HEK293 (cell line): ENCODE results near the gene SRSF2.

ENCODE experiments used
- MZF1 ChIP-seq: fragments of 450-650 bp; formaldehyde crosslinking; IDR thresholded peaks from 2 replicates; pipeline ENCODE4 v1.5.1; 2017; ENCODE audit warnings: missing biosample characterization, missing genetic modification characterization, borderline replicate concordance
- TCF7L2 ChIP-seq: IDR thresholded peaks from 2 replicates; pipeline ENCODE4 v1.6.1; 2011; ENCODE audit warnings: low read depth, mild to moderate bottlenecking, inconsistent platforms, low read length, moderate library complexity, borderline replicate concordance
- ZFP37 ChIP-seq: fragments of 450-650 bp; formaldehyde crosslinking; IDR thresholded peaks from 2 replicates; pipeline ENCODE4 v1.5.1; 2016; ENCODE audit warnings: missing biosample characterization, missing genetic modification characterization
- ZNF121 ChIP-seq: fragments of 450-650 bp; formaldehyde crosslinking; IDR thresholded peaks from 2 replicates; pipeline ENCODE4 v1.5.1; 2016; ENCODE audit warnings: missing biosample characterization, missing genetic modification characterization
- ZNF157 ChIP-seq: fragments of 450-650 bp; formaldehyde crosslinking; IDR thresholded peaks from 2 replicates; pipeline ENCODE4 v1.5.1; 2016; ENCODE audit warnings: missing biosample characterization, missing genetic modification characterization
- ZNF223 ChIP-seq: fragments of 450-650 bp; formaldehyde crosslinking; IDR thresholded peaks from 2 replicates; pipeline ENCODE4 v1.5.1; 2016; ENCODE audit warnings: missing biosample characterization, missing genetic modification characterization
- ZNF366 ChIP-seq: fragments of 450-650 bp; formaldehyde crosslinking; conservative IDR thresholded peaks from 2 replicates; pipeline ENCODE4 v1.5.1; 2016; ENCODE audit warnings: missing biosample characterization, missing genetic modification characterization
- ZNF549 ChIP-seq: fragments of 450-650 bp; IDR thresholded peaks from 2 replicates; pipeline ENCODE4 v1.5.1; 2018; ENCODE audit warnings: missing biosample characterization, missing genetic modification characterization, mild to moderate bottlenecking, inconsistent platforms, moderate library complexity
- TF ChIP-seq, protein P1 (sequence below): fragments of 450-650 bp; formaldehyde crosslinking; IDR thresholded peaks from 2 replicates; pipeline ENCODE4 v1.5.0; 2017; ENCODE audit warnings: missing biosample characterization, missing genetic modification characterization, borderline replicate concordance
- TF ChIP-seq, protein P2 (sequence below): sonication (generic); formaldehyde crosslinking; IDR thresholded peaks from 2 replicates; pipeline ENCODE4 v1.8.1; 2022; ENCODE audit warnings: mild to moderate bottlenecking, moderate library complexity, missing genetic modification reagents
- TF ChIP-seq, protein P3 (sequence below): fragments of 450-650 bp; formaldehyde crosslinking; IDR thresholded peaks from 2 replicates; pipeline ENCODE4 v1.5.1; 2016; ENCODE audit warnings: missing biosample characterization, missing genetic modification characterization
- TF ChIP-seq, protein P4 (sequence below): fragments of 450-650 bp; formaldehyde crosslinking; IDR thresholded peaks from 2 replicates; pipeline ENCODE4 v1.5.1; 2016; ENCODE audit warnings: missing biosample characterization, missing genetic modification characterization
- TF ChIP-seq, protein P5 (sequence below): fragments of 450-650 bp; formaldehyde crosslinking; IDR thresholded peaks from 2 replicates; pipeline ENCODE4 v1.5.1; 2016; ENCODE audit warnings: missing biosample characterization, missing genetic modification characterization

DNA sequence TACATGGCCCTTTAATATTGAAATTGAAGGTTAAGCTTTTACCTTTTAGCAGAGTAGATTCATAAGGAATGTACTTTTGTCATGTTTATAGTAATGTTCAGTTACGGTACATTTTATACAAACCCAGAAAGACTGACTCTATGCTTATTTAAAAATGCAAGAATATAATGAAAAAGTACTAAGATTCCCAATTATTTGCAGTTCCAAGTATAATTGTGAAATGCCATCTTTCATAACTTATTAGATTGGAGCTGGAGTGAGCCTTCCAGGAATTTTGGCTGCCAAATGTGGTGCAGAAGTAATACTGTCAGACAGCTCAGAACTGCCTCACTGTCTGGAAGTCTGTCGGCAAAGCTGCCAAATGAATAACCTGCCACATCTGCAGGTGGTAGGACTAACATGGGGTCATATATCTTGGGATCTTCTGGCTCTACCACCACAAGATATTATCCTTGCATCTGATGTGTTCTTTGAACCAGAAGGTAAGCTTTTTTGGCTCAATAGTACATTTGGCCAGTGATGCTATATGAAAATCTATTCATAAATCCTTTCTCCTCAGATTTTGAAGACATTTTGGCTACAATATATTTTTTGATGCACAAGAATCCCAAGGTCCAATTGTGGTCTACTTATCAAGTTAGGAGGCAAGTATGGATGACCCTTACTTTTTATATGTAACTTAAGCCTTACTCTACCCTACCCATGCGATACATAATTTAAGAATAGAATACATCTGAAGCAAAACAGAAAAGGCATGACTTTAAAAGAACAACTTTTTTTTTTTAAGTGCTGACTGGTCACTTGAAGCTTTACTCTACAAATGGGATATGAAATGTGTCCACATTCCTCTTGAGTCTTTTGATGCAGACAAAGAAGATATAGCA lies 4.2 kb downstream of the SRSF2 start:
- TF ChIP-seq, protein P1, sequence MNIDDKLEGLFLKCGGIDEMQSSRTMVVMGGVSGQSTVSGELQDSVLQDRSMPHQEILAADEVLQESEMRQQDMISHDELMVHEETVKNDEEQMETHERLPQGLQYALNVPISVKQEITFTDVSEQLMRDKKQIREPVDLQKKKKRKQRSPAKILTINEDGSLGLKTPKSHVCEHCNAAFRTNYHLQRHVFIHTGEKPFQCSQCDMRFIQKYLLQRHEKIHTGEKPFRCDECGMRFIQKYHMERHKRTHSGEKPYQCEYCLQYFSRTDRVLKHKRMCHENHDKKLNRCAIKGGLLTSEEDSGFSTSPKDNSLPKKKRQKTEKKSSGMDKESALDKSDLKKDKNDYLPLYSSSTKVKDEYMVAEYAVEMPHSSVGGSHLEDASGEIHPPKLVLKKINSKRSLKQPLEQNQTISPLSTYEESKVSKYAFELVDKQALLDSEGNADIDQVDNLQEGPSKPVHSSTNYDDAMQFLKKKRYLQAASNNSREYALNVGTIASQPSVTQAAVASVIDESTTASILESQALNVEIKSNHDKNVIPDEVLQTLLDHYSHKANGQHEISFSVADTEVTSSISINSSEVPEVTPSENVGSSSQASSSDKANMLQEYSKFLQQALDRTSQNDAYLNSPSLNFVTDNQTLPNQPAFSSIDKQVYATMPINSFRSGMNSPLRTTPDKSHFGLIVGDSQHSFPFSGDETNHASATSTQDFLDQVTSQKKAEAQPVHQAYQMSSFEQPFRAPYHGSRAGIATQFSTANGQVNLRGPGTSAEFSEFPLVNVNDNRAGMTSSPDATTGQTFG (tag by site-specific recombination), result no peak
- TF ChIP-seq, protein P2, sequence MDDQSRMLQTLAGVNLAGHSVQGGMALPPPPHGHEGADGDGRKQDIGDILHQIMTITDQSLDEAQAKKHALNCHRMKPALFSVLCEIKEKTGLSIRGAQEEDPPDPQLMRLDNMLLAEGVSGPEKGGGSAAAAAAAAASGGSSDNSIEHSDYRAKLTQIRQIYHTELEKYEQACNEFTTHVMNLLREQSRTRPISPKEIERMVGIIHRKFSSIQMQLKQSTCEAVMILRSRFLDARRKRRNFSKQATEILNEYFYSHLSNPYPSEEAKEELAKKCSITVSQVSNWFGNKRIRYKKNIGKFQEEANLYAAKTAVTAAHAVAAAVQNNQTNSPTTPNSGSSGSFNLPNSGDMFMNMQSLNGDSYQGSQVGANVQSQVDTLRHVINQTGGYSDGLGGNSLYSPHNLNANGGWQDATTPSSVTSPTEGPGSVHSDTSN (CRISPR knock-in tag), result no peak
- TF ChIP-seq ZNF366 (no peak), ZFP37 (no peak), MZF1 (tag by site-specific recombination) (no peak), ZNF121 (tag by site-specific recombination) (no peak), TCF7L2 (no peak), ZNF223 (no peak), ZNF157 (no peak), ZNF549 (tag by site-specific recombination) (no peak)
- TF ChIP-seq, protein P3, sequence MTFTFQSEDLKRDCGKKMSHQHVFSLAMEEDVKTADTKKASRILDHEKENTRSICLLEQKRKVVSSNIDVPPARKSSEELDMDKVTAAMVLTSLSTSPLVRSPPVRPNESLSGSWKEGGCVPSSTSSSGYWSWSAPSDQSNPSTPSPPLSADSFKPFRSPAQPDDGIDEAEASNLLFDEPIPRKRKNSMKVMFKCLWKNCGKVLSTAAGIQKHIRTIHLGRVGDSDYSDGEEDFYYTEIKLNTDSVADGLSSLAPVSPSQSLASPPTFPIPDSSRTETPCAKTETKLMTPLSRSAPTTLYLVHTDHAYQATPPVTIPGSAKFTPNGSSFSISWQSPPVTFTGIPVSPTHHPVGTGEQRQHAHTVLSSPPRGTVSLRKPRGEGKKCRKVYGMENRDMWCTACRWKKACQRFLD (tag by site-specific recombination), result no peak
- TF ChIP-seq, protein P4, sequence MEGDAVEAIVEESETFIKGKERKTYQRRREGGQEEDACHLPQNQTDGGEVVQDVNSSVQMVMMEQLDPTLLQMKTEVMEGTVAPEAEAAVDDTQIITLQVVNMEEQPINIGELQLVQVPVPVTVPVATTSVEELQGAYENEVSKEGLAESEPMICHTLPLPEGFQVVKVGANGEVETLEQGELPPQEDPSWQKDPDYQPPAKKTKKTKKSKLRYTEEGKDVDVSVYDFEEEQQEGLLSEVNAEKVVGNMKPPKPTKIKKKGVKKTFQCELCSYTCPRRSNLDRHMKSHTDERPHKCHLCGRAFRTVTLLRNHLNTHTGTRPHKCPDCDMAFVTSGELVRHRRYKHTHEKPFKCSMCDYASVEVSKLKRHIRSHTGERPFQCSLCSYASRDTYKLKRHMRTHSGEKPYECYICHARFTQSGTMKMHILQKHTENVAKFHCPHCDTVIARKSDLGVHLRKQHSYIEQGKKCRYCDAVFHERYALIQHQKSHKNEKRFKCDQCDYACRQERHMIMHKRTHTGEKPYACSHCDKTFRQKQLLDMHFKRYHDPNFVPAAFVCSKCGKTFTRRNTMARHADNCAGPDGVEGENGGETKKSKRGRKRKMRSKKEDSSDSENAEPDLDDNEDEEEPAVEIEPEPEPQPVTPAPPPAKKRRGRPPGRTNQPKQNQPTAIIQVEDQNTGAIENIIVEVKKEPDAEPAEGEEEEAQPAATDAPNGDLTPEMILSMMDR, result no peak
- TF ChIP-seq, protein P5, sequence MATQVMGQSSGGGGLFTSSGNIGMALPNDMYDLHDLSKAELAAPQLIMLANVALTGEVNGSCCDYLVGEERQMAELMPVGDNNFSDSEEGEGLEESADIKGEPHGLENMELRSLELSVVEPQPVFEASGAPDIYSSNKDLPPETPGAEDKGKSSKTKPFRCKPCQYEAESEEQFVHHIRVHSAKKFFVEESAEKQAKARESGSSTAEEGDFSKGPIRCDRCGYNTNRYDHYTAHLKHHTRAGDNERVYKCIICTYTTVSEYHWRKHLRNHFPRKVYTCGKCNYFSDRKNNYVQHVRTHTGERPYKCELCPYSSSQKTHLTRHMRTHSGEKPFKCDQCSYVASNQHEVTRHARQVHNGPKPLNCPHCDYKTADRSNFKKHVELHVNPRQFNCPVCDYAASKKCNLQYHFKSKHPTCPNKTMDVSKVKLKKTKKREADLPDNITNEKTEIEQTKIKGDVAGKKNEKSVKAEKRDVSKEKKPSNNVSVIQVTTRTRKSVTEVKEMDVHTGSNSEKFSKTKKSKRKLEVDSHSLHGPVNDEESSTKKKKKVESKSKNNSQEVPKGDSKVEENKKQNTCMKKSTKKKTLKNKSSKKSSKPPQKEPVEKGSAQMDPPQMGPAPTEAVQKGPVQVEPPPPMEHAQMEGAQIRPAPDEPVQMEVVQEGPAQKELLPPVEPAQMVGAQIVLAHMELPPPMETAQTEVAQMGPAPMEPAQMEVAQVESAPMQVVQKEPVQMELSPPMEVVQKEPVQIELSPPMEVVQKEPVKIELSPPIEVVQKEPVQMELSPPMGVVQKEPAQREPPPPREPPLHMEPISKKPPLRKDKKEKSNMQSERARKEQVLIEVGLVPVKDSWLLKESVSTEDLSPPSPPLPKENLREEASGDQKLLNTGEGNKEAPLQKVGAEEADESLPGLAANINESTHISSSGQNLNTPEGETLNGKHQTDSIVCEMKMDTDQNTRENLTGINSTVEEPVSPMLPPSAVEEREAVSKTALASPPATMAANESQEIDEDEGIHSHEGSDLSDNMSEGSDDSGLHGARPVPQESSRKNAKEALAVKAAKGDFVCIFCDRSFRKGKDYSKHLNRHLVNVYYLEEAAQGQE (tag by site-specific recombination), result no peak
